Endothelial cell of umbilical vein (primary cell): ENCODE data around the gene ABHD13. TPM values are rescaled to one million over a fixed set of nuclear protein-coding genes. Genes with fewer than 3 reads are reported as not detected.

Experiments
- BruUV-seq: library from RNA; stranded (reverse); fragments of 400-500 nt; replicated peaks from 2 replicates; lab custom pipeline; 2021; lab: Mats Ljungman, UMichigan
- CTCF ChIA-PET: fragments of 300-600, 350-600 bp; sonication (Branson Sonifier 250); formaldehyde crosslinking; loops from one replicate; lab custom pipeline; 2021; ENCODE audit warnings: antibody characterized with exemption, inconsistent platforms; lab: Charles Lee
- POLR2A ChIA-PET: fragments of 300-600, 350-600 bp; sonication (Branson Sonifier 250); formaldehyde crosslinking; loops from one replicate; lab custom pipeline; 2021; ENCODE audit warnings: antibody characterized with exemption, inconsistent platforms; lab: Charles Lee
- DNase-seq: peaks from one replicate; pipeline ENCODE4 v3.0.0-alpha.2; 2011; ENCODE audit warnings: low read depth, low spot score
- FAIRE-seq: peaks from 2 replicates; lab custom pipeline; 2011; peaks lifted over from hg19 to GRCh38; lab: Jason Lieb, UNC
- H2AFZ ChIP-seq: 2 replicates; pipeline ENCODE4 v1.6.0; 2012; ENCODE audit warnings: low read depth, low read length, control low read depth, inconsistent platforms
- H3K27ac ChIP-seq: 2 replicates; pipeline ENCODE4 v1.5.1; 2011; ENCODE audit warnings: low read depth, mild to moderate bottlenecking, control low read depth, low read length, moderate library complexity; ENCODE audit not compliant: insufficient read depth
- H3K27me3 ChIP-seq, 2 experiments: 2 replicates each; pipeline versions ENCODE4 v1.6.0 to v1.6.1; 2011; ENCODE audit warnings: low read length in 2 of 2, mixed read lengths in 1 of 2; ENCODE audit not compliant: control insufficient read depth in 2 of 2, insufficient read depth in 2 of 2
- H3K36me3 ChIP-seq, 2 experiments: 2 replicates in 1 of 2; 3 replicates in 1 of 2; pipeline ENCODE4 v1.5.1; 2011; ENCODE audit warnings: low read length in 2 of 2, mild to moderate bottlenecking in 1 of 2, moderate library complexity in 1 of 2; ENCODE audit not compliant: control insufficient read depth in 2 of 2, insufficient read depth in 2 of 2; ENCODE audit errors: extremely low read depth in 1 of 2
- H3K4me1 ChIP-seq: 3 replicates; pipeline ENCODE4 v1.5.1; 2011; ENCODE audit warnings: mild to moderate bottlenecking, low read length; ENCODE audit not compliant: control insufficient read depth, insufficient read depth; ENCODE audit errors: extremely low read depth
- H3K4me2 ChIP-seq: 2 replicates; pipeline ENCODE4 v1.6.1; 2011; ENCODE audit warnings: low read length, control low read depth, mixed read lengths; ENCODE audit not compliant: insufficient read depth
- H3K4me3 ChIP-seq, 3 experiments: fragments of 200-600 bp in 1 of 3; sonication (generic), shearing (Covaris generic) in 1 of 3; replicated peaks in 1 of 3; 2 replicates each; pipeline ENCODE4 v1.5.1; 2011 to 2016; ENCODE audit warnings: control low read depth in 3 of 3, low read length in 3 of 3, mild to moderate bottlenecking in 2 of 3, inconsistent platforms in 1 of 3, low read depth in 1 of 3, moderate library complexity in 1 of 3; ENCODE audit not compliant: insufficient read depth in 1 of 3
- H3K79me2 ChIP-seq: 2 replicates; pipeline ENCODE4 v1.6.0; 2012; ENCODE audit warnings: low read length, inconsistent platforms; ENCODE audit not compliant: control insufficient read depth, insufficient read depth
- H3K9ac ChIP-seq: replicated peaks from 2 replicates; pipeline ENCODE3; 2011; ENCODE audit warnings: low read length, control low read depth; ENCODE audit not compliant: insufficient read depth; ENCODE audit errors: extremely low read depth
- H3K9me1 ChIP-seq: replicated peaks from 3 replicates; pipeline ENCODE4 v1.6.0; 2011; ENCODE audit warnings: mild to moderate bottlenecking, low read length; ENCODE audit not compliant: control insufficient read depth, insufficient read depth; ENCODE audit errors: extremely low read depth
- H3K9me3 ChIP-seq: replicated peaks from 2 replicates; pipeline ENCODE4 v1.5.1; 2012; ENCODE audit warnings: low read length, inconsistent platforms; ENCODE audit not compliant: control insufficient read depth, insufficient read depth
- H4K20me1 ChIP-seq: replicated peaks from 2 replicates; pipeline ENCODE3; 2011; ENCODE audit warnings: mild to moderate bottlenecking, low read length; ENCODE audit not compliant: control insufficient read depth, insufficient read depth; ENCODE audit errors: extremely low read depth
- CTCF ChIP-seq, 2 donors: IDR thresholded peaks; 1 replicate in 1 of 2; 2 replicates in 1 of 2; pipeline ENCODE4 v1.5.1; 2011; ENCODE audit warnings: low read length in 2 of 2, mild to moderate bottlenecking in 2 of 2, moderate library complexity in 2 of 2, control low read depth in 1 of 2, inconsistent platforms in 1 of 2, low read depth in 1 of 2; ENCODE audit not compliant: insufficient read depth in 1 of 2; ENCODE audit errors: extremely low read depth in 1 of 2
- EZH2 ChIP-seq: IDR thresholded peaks from 2 replicates; pipeline ENCODE4 v1.6.1; 2012; ENCODE audit warnings: borderline replicate concordance, low read depth, mild to moderate bottlenecking, moderate library complexity, low read length, inconsistent platforms; ENCODE audit not compliant: severe bottlenecking
- FOS ChIP-seq: IDR thresholded peaks from 2 replicates; pipeline ENCODE4 v1.6.1; 2011; ENCODE audit warnings: mild to moderate bottlenecking, low read length, moderate library complexity, borderline replicate concordance; ENCODE audit not compliant: insufficient read depth
- GATA2 ChIP-seq: IDR thresholded peaks from 2 replicates; pipeline ENCODE4 v1.7.0; 2011; ENCODE audit warnings: low read depth, mild to moderate bottlenecking, moderate library complexity, mixed read lengths, low read length; ENCODE audit not compliant: insufficient read length, insufficient read depth
- JUN ChIP-seq: IDR thresholded peaks from 2 replicates; pipeline ENCODE4 v1.6.1; 2011; ENCODE audit warnings: borderline replicate concordance, low read depth; ENCODE audit not compliant: insufficient read length, insufficient read depth
- MYC ChIP-seq: IDR thresholded peaks from one replicate; pipeline ENCODE4 v1.6.1; 2011; ENCODE audit warnings: mild to moderate bottlenecking, low read depth, low read length
- POLR2A ChIP-seq: IDR thresholded peaks from 2 replicates; pipeline ENCODE4 v1.6.1; 2012; ENCODE audit warnings: low read depth, mild to moderate bottlenecking, control low read depth, low read length
- POLR2AphosphoS5 ChIP-seq: IDR thresholded peaks from 2 replicates; pipeline ENCODE4 v1.6.1; 2012; ENCODE audit warnings: low read depth, mild to moderate bottlenecking, control low read depth, low read length, moderate library complexity; ENCODE audit not compliant: insufficient read depth
- dilution Hi-C: fragments of 300-500 bp; cut with MboI; formaldehyde crosslinking; loops from one replicate; pipeline ENCODE4 v1.15.0; 2019; ENCODE audit warnings: low sequenced_read_pairs; ENCODE audit not compliant: extremely low pct_ligation_motif_present
- intact Hi-C: fragments of 100-400 bp; cut with micrococcal nuclease; formaldehyde crosslinking; loops from one replicate; pipeline ENCODE4 v1.10.0; 2022
- polyA plus RNA-seq, 4 experiments: library from polyadenylated mRNA; depleted of rRNA in 3 of 4; stranded (reverse) in 3 of 4; unstranded in 1 of 4; fragments of >200 nt; gene quantifications; 2 replicates each; pipeline versions ENCODE4 v1.2.1 to v1.2.3, GENCODE V29; 2011 to 2012; ENCODE audit warnings: missing spikeins in 1 of 4
- total RNA-seq: library from RNA; stranded (reverse); gene quantifications from 2 replicates; pipeline ENCODE4 v1.2.3, GENCODE V29; 2021
- TF ChIP-seq, protein P1 (sequence below): IDR thresholded peaks from 2 replicates; pipeline ENCODE4 v1.6.1; 2011; ENCODE audit not compliant: insufficient read depth, insufficient read length

ABHD13 gene
- total and polyA plus RNA-seq, 2 donors (not counting 3 experiments of a cell fraction or from before 2014, with no cell fraction given) = 3.9 to 7.2 TPM

DNA sequence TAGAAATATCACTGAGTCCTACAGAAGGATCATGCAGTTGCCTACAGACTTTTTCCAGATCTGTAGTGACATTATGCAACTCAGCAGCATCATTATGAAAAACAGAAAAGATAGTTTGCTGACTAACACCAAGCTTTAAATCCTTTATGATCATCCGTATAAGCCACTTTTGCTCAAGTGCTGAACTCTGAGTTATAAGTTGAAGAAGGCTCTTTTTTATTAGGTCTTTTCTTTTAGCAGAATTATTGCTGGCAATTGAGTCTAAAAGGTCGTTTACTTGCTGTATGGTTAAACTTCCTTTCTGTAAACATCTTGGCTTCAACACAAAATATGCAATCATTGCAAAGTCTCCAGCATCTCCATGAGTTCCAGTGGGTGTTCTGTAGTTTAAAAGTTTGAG lies 7.6 kb upstream of the ABHD13 start:
- H3K9me3 ChIP-seq = no peaks in the 10 kb centered on the region
- no peak for TF ChIP-seq POLR2AphosphoS5
- TF ChIP-seq MYC = no peak
- TF ChIP-seq, protein P1, sequence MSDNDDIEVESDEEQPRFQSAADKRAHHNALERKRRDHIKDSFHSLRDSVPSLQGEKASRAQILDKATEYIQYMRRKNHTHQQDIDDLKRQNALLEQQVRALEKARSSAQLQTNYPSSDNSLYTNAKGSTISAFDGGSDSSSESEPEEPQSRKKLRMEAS = no peak
- TF ChIP-seq EZH2 = no peak
- TF ChIP-seq FOS = no peak
- no peak for TF ChIP-seq JUN
- no peak for TF ChIP-seq GATA2
- no peak for TF ChIP-seq CTCF (IDR thresholded peaks at IDR 0.05; ENCODE audit: extremely low read depth in 1 of 2, insufficient read depth in 1 of 2, low read depth in 1 of 2, low read length in 2 of 2)
- TF ChIP-seq POLR2A = no peak
- no peak for FAIRE-seq
- peaks cover 6% of the 10 kb centered on the region for H3K4me1 ChIP-seq
- no peak overlapping the region for H3K27ac ChIP-seq
- no peak overlapping the region for H3K9ac ChIP-seq
- no peaks in the 10 kb centered on the region for H3K27me3 ChIP-seq
- CTCF ChIA-PET = no interaction called here
- no peak overlapping the region for H2AFZ ChIP-seq
- POLR2A ChIA-PET = no interaction called here
- dilution Hi-C loops = no loop called here
- no peak overlapping the region for H3K4me3 ChIP-seq
- no peak for DNase-seq
- peaks cover 0 to 9% of the 10 kb centered on the region in 2 experiments for H3K36me3 ChIP-seq
- H3K4me2 ChIP-seq = no peak overlapping the region
- BruUV-seq = no TSS peak
- no peaks in the 10 kb centered on the region for H3K9me1 ChIP-seq
- H3K79me2 ChIP-seq = peaks cover 2% of the 10 kb centered on the region
- intact Hi-C loops = loop anchor here (10.0 kb wide), 1 partner anchor 936 kb away; no protein-coding TSS in a partner anchor
- H4K20me1 ChIP-seq = no peaks in the 10 kb centered on the region
